ENCODE data around the gene AQP3. TPM values are rescaled to one million over a fixed set of nuclear protein-coding genes. Genes with fewer than 3 reads are reported as not detected.

AQP3 gene
- total RNA-seq, 2 experiments from 2014 or later, result 99.8 to 106 TPM

GRCh38 chr9:33468797-33469621 is 21.6 kb upstream of the AQP3 start:
- TF ChIP-seq CTCF (IDR thresholded peaks at IDR 0.05), result no peak
- H3K27me3 Mint-ChIP-seq, result no peaks in the 10 kb centered on the region
- ChIA-PET CTCF (interaction anchor here (3.7 kb wide), 1 partner anchor 95 kb away, joined by 37 read pairs; no protein-coding TSS in a partner anchor), POLR2A (interaction anchor here (0.8 kb wide), 1 partner anchor 54 kb away, joined by 3 read pairs; no protein-coding TSS in a partner anchor)
- no peak overlapping the region for H3K27ac Mint-ChIP-seq
- intact Hi-C loops (cut with DNase I, micrococcal nuclease), result loop anchor here in 1 of 2 experiments (5.0 kb wide), 1 partner anchor 182 kb away; no protein-coding TSS in a partner anchor
- peaks cover 92% of the 10 kb centered on the region for H3K36me3 Mint-ChIP-seq (ENCODE audit: low read depth)
- DNase-seq (peak in 1 of 14 experiments; percentile 27), ATAC-seq (ENCODE audit: poor library complexity) (no peak)
- no peaks in the 10 kb centered on the region for H3K9me3 Mint-ChIP-seq
- Histone ChIP-seq H3K27me3 (ENCODE audit: control insufficient read depth in 1 of 2, insufficient read depth in 2 of 2, low read length in 2 of 2) (no peaks in the 10 kb centered on the region), H3K27ac (ENCODE audit: low read depth in 1 of 2, low read length in 2 of 2) (no peak overlapping the region), H3K9me3 (ENCODE audit: control insufficient read depth in 1 of 2, insufficient read depth in 1 of 2, low read length in 2 of 2) (no peaks in the 10 kb centered on the region), H3K36me3 (ENCODE audit: insufficient read depth, low read length) (peaks cover 81% of the 10 kb centered on the region), H3K4me1 (ENCODE audit: insufficient read depth, low read length) (peaks cover 33% of the 10 kb centered on the region), H3K4me3 (ENCODE audit: low read length) (no peak overlapping the region)
- peak overlapping the region; percentile 54 for H3K4me3 Mint-ChIP-seq
- H3K4me1 Mint-ChIP-seq (ENCODE audit: low read depth), result peaks cover 27% of the 10 kb centered on the region

- Mint-ChIP-seq H3K36me3 (ENCODE audit: low read depth) (peaks cover 93% of the 10 kb centered on the region), H3K4me1 (ENCODE audit: low read depth) (peaks cover 21% of the 10 kb centered on the region), H3K4me3 (no peak overlapping the region), H3K9me3 (no peaks in the 10 kb centered on the region), H3K27me3 (no peaks in the 10 kb centered on the region), H3K27ac (no peak overlapping the region)
- no peak for TF ChIP-seq CTCF (IDR thresholded peaks at IDR 0.05)
- no peaks in the 10 kb centered on the region for H3K27me3 ChIP-seq (ENCODE audit: control insufficient read depth in 1 of 2, insufficient read depth in 2 of 2, low read length in 2 of 2)
- peaks cover 88% of the 10 kb centered on the region for H3K36me3 ChIP-seq (ENCODE audit: insufficient read depth, low read length)
- peaks cover 29% of the 10 kb centered on the region for H3K4me1 ChIP-seq (ENCODE audit: insufficient read depth, low read length)
- ATAC-seq (ENCODE audit: poor library complexity) (no peak), DNase-seq (no peak)
- no peak overlapping the region for H3K4me3 ChIP-seq (ENCODE audit: low read length)
- intact Hi-C loops (cut with DNase I, micrococcal nuclease), result loop anchor here in 1 of 2 experiments (5.0 kb wide), 1 partner anchor 181 kb away; no protein-coding TSS in a partner anchor
- CTCF ChIA-PET, result interaction anchor here (2.7 to 3.7 kb wide), 2 partner anchors 53 to 94 kb away, joined by 31 to 37 read pairs; no protein-coding TSS in a partner anchor
- no peak overlapping the region for H3K27ac ChIP-seq (ENCODE audit: low read depth in 1 of 2, low read length in 2 of 2)
- no peaks in the 10 kb centered on the region for H3K9me3 ChIP-seq (ENCODE audit: control insufficient read depth in 1 of 2, insufficient read depth in 1 of 2, low read length in 2 of 2)
- POLR2A ChIA-PET, result interaction anchor here (0.8 kb wide), 1 partner anchor 53 kb away, joined by 3 read pairs; no protein-coding TSS in a partner anchor
Measured at GRCh38 chr9:33468215-33468730, 20.9 kb upstream of the AQP3 start.

- no peak overlapping the region for H3K27ac Mint-ChIP-seq
- Histone ChIP-seq H3K9me3 (ENCODE audit: control insufficient read depth in 1 of 2, insufficient read depth in 1 of 2, low read length in 2 of 2) (no peaks in the 10 kb centered on the region), H3K27ac (ENCODE audit: low read depth in 1 of 2, low read length in 2 of 2) (no peak overlapping the region), H3K4me1 (ENCODE audit: insufficient read depth, low read length) (peaks cover 22% of the 10 kb centered on the region), H3K36me3 (ENCODE audit: insufficient read depth, low read length) (peaks cover 95% of the 10 kb centered on the region), H3K4me3 (ENCODE audit: low read length) (no peak overlapping the region), H3K27me3 (ENCODE audit: control insufficient read depth in 1 of 2, insufficient read depth in 2 of 2, low read length in 2 of 2) (no peaks in the 10 kb centered on the region)
- peak in 1 of 14 experiments; percentile 12 for DNase-seq
- H3K4me3 Mint-ChIP-seq, result no peak overlapping the region
- no peak for TF ChIP-seq CTCF (IDR thresholded peaks at IDR 0.05)
- intact Hi-C loops (cut with DNase I, micrococcal nuclease), result loop anchor here (2.0 to 5.0 kb wide), 2 partner anchors 21 to 180 kb away; partner anchors contain the start of gene AQP3 (in 2 of the 2)
- ChIA-PET POLR2A (interaction anchor here (1.8 to 2.4 kb wide), 3 partner anchors 20 to 64 kb away, joined by 11 to 22 read pairs (median 18); partner anchors contain the start of gene AQP3), CTCF (interaction anchor here (1.8 to 3.7 kb wide), 5 partner anchors 14 to 93 kb away, joined by 10 to 37 read pairs (median 31); no protein-coding TSS in a partner anchor)
- no peaks in the 10 kb centered on the region for H3K27me3 Mint-ChIP-seq
- peaks cover 15% of the 10 kb centered on the region for H3K4me1 Mint-ChIP-seq (ENCODE audit: low read depth)
- H3K9me3 Mint-ChIP-seq, result no peaks in the 10 kb centered on the region
- H3K36me3 Mint-ChIP-seq (ENCODE audit: low read depth), result peaks cover 96% of the 10 kb centered on the region
- no peak for ATAC-seq (ENCODE audit: poor library complexity)
Measured at GRCh38 chr9:33467526-33467925, 20.1 kb upstream of the AQP3 start.
